ENCODE results near the gene RHBDL3.
"Not testable (repeated sequence)": the region's sequence is repeated elsewhere in the genome, so short reads cannot be mapped to it uniquely, and the experiment has no call there.

RHBDL3 gene

GRCh38 chr17:32265192-32265923 lies at the start of gene RHBDL3:
RHBDL3 (plus strand) TSS chr17:32265832; CDS start chr17:32266190, 358 bp downstream.
- no peak for DNase-seq (ENCODE audit: low read depth, low spot score)

GRCh38 chr17:32222621-32223020 lies 43.0 kb upstream of the RHBDL3 start:
- no peak for DNase-seq (ENCODE audit: low read depth, low spot score)

- DNase-seq (ENCODE audit: low read depth, low spot score), result no peak
Observed at GRCh38 chr17:32223703-32224102, 41.9 kb upstream of the RHBDL3 start.

- no peak for DNase-seq (ENCODE audit: low read depth, low spot score)
Observed at GRCh38 chr17:32226886-32227285, 38.7 kb upstream of the RHBDL3 start.

- no peak for DNase-seq (ENCODE audit: low read depth, low spot score)
Observed at GRCh38 chr17:32227910-32228309, 37.7 kb upstream of the RHBDL3 start.

GRCh38 chr17:32235588-32235987 lies 30.0 kb upstream of the RHBDL3 start:
- DNase-seq (ENCODE audit: low read depth, low spot score), result no peak

- DNase-seq (ENCODE audit: low read depth, low spot score), result no peak
Observed at GRCh38 chr17:32239456-32239855, 26.2 kb upstream of the RHBDL3 start.

- DNase-seq (ENCODE audit: low read depth, low spot score), result no peak
Observed at GRCh38 chr17:32240750-32241149, 24.9 kb upstream of the RHBDL3 start.

- DNase-seq (ENCODE audit: low read depth, low spot score), result no peak
Observed at GRCh38 chr17:32241640-32242039, 24.0 kb upstream of the RHBDL3 start.

- DNase-seq (ENCODE audit: low read depth, low spot score), result no peak
Observed at GRCh38 chr17:32249475-32249874, 16.2 kb upstream of the RHBDL3 start.

GRCh38 chr17:32253117-32253611 lies 12.5 kb upstream of the RHBDL3 start:
- DNase-seq (ENCODE audit: low read depth, low spot score), result peak; percentile 52

- DNase-seq (ENCODE audit: low read depth, low spot score), result no peak
Observed at GRCh38 chr17:32256012-32256700, 9.5 kb upstream of the RHBDL3 start.

- no peak for DNase-seq (ENCODE audit: low read depth, low spot score)
Observed at GRCh38 chr17:32256701-32257019, 9.0 kb upstream of the RHBDL3 start.

GRCh38 chr17:32258383-32259140 lies 7.1 kb upstream of the RHBDL3 start:
- DNase-seq (ENCODE audit: low read depth, low spot score), result no peak

- DNase-seq (ENCODE audit: low read depth, low spot score), result no peak
Observed at GRCh38 chr17:32259586-32259985, 6.0 kb upstream of the RHBDL3 start.

- no peak for DNase-seq (ENCODE audit: low read depth, low spot score)
Observed at GRCh38 chr17:32261417-32261736, 4.3 kb upstream of the RHBDL3 start.

GRCh38 chr17:32261936-32262510 lies 3.6 kb upstream of the RHBDL3 start:
- no peak for DNase-seq (ENCODE audit: low read depth, low spot score)

- not testable (repeated sequence) for DNase-seq (ENCODE audit: low read depth, low spot score)
Observed at GRCh38 chr17:32263515-32263914, 2.1 kb upstream of the RHBDL3 start.

GRCh38 chr17:32264140-32264799 lies 1.4 kb upstream of the RHBDL3 start:
- no peak for DNase-seq (ENCODE audit: low read depth, low spot score)

- no peak for DNase-seq (ENCODE audit: low read depth, low spot score)
Observed at GRCh38 chr17:32264823-32265191, 825 bp upstream of the RHBDL3 start.

GRCh38 chr17:32266051-32266388 lies 388 bp downstream of the RHBDL3 start:
- no peak for DNase-seq (ENCODE audit: low read depth, low spot score)
